Glomerular visceral epithelial cell (primary cell): Measurements from ENCODE around the gene LINGO3.

Experiments
- DNase-seq: peaks from one replicate; pipeline ENCODE4 v3.0.0-alpha.2; 2016; ENCODE audit errors: extremely low spot score

LINGO3 gene

GRCh38 chr19:2327773-2328400, 19.9 kb upstream of the LINGO3 start:
- peak; percentile 62 for DNase-seq

GRCh38 chr19:2326699-2327360, 18.9 kb upstream of the LINGO3 start:
- DNase-seq, result no peak

- no peak for DNase-seq
Measured at GRCh38 chr19:2325281-2326046, 17.5 kb upstream of the LINGO3 start.

DNA sequence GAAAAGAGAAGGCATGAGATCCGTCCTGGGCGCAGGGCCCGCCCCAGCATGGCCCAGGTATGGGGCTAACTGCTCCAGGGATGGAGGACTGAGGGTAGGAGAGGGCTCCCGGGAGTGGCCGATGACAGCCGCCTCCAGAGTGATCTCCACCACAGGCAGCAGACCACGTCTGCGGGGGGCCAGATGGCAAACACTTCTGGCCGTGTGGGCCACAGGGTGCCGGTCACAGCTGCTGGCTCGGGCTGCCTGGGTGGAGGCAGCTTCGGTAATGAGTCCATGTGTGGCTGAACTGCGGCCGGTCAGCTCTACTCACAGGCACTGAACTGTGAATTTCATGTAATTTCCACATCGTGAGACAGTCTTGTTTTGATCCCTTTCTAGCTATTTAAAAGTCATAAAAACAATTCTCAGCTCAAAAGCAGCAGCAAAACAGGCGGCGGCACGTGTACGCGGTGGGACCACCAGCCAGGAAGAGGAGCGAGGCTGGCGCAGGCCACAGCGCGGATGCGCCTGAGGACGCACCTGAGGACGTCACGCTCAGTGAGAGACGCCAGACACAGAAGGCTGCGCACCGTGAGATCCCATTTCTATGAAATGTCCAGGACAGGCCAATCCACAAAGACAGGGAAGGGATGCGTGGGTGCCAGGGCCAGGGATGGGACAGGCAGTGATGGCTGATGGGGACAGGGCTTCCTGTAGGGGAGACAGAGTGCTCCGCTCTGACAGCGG, 16.4 kb upstream of the LINGO3 start:
- peak; percentile 87 for DNase-seq

DNA sequence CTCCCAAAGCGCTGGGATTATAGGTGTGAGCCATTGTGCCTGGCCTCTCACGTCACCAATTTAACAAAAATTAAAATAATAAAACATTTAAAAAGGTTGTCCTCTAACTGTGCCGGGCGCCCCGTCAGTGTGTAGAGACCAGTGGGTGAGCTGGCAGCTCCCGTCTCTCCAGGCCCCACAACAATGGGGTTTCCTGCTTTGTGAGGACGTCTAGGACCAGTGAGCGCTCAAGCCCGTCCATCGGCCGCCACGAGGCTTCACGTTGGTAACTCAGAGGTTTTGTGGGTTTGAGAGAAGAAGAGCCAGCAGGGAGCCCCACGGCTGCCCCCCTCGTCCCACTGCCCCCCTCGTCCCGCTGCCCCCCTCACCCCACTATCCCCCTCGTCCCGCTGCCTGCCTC, 15.8 kb upstream of the LINGO3 start:
- peak; percentile 60 for DNase-seq

- no peak for DNase-seq
Measured at GRCh38 chr19:2321565-2322283, 13.8 kb upstream of the LINGO3 start.

DNA sequence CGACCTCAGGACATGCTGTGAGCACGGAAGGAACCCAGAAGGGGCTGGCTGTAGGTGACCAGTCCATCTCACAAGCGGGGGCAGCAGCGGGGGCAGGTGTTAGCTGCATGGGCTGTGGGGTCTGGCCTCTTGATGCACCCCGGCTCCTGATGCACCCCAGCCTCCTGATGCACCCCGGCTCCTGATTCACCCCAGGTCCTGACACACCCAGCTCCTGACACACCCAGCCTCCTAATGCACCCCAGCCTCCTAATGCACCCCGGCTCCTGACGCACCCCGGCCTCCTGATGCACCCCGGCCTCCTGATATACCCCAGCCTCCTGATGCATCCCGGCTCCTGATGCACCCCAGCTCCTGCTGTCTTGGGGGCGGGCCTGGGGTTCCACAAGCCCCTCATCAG, 13.0 kb upstream of the LINGO3 start:
- no peak for DNase-seq

DNA sequence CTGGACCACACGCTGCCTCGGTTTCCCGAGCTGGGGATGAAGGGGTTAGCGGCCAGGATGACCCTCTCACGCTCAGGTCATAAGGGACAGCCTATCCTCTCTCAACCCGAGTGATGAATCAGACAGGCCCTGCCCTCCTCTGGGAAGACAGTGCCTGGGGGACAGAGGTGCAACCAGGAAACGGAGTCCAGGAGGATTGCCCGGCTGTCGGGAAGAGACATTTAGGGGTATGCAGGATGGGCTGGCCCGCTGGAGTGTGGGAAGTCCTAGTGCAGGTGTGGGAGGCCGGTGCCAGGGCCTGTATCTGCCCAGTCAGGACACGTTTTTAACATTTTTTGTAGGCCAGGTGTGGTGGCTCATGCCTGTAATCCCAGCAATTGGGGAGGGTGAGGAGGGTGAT, 12.1 kb upstream of the LINGO3 start:
- no peak for DNase-seq

DNA sequence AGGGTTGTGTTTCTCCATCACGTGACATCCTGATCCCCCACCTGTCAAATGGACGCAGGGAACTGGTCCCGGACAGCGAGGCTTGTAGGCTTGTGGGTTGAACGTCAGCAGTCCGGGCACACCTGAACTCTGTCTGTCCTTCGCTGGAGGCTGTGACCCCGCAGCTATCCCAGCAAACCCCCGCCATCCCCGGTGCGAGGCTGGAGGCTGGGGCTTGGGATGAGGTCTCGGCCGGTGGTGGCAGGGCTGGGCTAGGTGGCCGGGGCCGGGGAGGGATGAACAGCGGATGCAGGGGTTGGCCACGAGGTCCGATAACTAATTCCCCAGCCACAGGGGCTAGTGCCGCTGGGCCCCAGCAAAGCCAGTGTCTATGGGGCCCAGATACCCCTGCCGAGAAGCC, 11.6 kb upstream of the LINGO3 start:
- no peak for DNase-seq

DNA sequence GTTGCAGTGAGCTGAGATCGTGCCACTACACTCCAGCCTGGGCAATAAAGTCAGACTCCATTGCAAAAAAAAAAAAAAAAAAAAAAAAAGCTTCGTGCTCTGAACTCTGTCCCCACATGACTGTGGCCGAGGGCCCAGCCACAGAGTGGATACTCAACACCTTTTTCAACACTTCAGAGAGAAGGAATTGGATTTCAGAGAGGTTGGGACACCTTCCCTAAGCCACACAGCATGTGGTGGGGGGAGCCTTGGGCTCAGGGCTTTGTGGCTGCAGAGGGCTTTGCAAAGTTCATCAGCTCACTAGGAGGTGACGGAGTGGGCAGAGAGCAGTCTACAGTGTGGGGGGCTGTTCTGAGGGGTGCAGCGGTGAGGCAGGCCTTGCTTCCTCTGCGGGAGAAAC, 11.0 kb upstream of the LINGO3 start:
- DNase-seq, result no peak

GRCh38 chr19:2317756-2318155, 9.8 kb upstream of the LINGO3 start:
- no peak for DNase-seq

DNA sequence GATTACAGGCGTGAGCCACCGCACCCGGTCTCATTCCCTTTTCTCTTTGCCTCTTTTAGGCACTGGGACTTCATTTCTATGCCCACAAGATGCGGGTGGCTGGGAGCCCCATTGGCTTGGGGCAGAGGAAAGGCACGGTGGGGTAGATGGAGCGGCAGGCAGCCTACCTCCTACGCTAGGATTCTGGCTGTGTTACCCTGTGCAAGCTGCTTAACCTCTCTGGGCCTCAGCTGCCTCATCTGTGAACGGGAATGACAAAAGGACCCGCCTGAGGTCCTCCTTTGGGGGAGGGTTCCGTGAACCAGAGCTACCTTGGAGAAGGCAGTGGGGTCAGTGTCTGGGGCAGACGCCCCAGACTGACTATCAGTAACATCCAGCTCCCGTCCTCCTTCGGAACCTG, 9.3 kb upstream of the LINGO3 start:
- no peak for DNase-seq

- DNase-seq, result peak; percentile 63
Measured at GRCh38 chr19:2315818-2316353, 7.9 kb upstream of the LINGO3 start.

DNA sequence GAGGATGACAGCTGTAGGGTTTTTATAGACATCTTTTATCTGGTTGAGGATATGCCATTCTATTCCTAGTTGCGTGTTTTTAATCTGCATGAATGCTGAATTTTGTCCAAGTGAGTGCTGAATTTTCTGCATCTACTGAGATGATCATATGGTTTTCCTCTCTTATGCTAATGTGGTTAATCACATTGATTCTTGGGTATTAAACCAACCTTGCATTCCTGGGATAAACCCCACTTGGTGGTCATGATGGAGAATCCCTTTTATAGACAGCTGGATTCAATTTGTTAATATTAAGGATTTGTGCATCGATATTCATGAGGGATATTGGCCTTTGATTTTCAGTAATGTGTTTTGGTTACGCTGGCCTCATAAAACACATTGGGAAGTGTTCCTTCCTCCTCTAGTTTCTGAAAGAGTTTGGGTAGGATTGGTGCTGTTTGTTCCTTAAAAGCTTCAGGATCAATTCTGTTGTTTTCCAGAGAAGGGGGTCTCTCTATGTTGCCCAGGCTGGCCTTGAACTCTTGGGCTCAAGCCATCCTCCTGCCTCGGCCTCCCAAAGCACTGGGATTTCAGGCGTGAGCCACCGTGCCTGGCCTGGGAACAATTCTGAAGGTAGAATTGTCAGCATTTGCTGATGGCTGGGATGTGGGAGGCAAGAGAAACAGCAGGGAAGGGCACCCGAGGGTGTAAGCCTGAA, 7.3 kb upstream of the LINGO3 start:
- no peak for DNase-seq

DNA sequence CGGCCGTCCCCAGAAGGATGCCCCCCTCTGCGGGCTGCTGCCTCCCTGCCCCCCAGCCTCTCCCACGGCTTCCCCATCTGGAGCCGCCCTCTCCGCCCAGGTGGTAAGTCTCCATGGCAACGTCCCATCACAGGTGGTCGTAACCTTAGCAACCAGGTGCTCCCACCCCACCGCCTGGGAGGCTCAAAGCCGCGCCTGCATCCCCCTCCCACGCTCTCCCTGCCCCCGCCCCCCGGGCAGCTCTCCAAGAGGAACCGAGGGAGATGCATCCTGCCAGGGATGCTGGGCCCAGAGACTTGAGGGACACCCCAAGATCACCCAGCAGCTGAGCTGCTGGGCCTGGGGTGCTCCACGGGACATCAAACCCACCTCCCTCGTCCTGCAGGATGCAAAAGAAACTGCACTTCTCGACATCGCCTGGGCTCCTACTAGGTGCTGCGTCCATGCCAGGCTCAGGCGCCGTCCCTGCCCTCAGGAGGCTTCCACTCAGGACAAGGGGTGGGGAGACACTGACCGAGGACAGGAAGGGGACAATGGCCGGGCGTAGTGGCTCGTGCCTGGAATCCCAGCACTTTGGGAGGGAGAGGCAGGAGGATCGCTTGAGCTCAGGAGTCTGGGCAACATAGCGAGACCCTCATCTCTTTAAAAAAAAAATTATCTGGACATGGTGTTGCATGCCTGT, 5.0 kb upstream of the LINGO3 start:
- no peak for DNase-seq

- DNase-seq, result no peak
Measured at GRCh38 chr19:2311093-2311492, 3.1 kb upstream of the LINGO3 start.

DNA sequence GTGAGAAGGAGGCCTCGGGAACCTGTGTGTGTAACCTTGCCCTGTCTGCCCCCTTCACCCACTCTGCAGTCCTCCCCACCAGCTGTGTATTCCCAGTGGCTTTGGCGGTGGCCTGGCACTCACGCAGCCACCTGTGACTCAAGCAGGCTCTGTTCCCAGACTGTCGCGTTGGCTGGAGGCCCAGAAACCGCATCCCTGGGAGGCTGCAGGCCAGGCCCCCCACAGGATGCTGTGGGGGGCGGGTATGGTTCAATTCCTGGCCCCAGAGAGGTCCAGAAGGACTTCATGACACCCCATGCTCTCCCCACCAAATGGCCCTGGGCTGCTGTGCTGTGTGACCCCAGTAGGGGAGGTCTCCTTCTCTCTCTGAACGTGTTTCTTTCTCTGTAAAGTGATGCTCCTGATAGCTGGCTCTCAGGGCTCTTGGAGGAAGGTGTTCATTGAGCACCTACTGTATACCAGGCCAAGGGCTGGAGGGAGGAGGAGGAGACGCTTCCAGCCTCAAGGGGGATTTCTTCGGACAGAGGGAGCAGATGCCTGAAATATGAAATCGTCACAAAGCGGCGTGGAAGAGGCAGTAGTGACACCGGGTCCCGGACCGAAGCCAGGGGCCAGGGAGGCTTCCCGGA, 1.9 kb upstream of the LINGO3 start:
- peak; percentile 89 for DNase-seq

DNA sequence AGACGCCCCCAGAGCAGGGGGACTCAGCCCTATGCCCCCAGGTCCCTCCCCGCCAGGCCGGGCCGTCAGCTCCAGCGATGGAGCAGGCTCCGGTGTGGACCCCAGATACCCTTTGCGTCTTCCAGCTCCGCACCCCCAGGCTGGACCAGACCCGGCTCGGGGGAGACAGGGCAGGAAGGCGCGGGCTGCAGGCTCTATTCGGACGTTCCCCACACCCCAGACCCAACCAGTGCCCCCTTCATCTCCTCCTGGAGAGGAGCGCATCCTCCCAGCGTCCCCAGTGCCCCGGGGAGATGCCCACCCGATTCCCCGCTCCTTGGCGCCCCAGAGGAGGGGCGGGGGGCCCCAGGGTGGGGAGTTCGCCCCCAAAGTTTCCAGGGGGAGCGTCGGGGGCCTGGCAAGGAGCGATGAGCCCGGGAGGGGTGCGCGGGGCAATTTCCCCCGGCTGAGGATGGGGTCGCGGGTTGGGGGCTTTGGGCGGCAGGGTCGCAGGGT, 389 bp downstream of the LINGO3 start:
- DNase-seq, result no peak

- DNase-seq, result no peak
Measured at GRCh38 chr19:2306971-2307370, 983 bp downstream of the LINGO3 start.
